Activated naive CD4-positive, alpha-beta T cell treated with anti-CD3 and anti-CD28 coated beads for 36 hours (primary cell): ENCODE results near the gene PCCA. TPM values are rescaled to one million over a fixed set of nuclear protein-coding genes. Genes with fewer than 3 reads are reported as not detected.
"Not testable (repeated sequence)": the region's sequence is repeated elsewhere in the genome, so short reads cannot be mapped to it uniquely, and the experiment has no call there.

ENCODE experiments used
- CTCF ChIA-PET: fragments of 350-600 bp; sonication (Branson Sonifier 250); formaldehyde crosslinking; loops from one replicate; lab custom pipeline; 2021; ENCODE audit warnings: antibody characterized with exemption; lab: Charles Lee
- DNase-seq: peaks from one replicate; pipeline ENCODE4 v3.0.0-alpha.2; 2020
- H3K27ac Mint-ChIP-seq: one replicate; pipeline ENCODE4 v1.8.0; 2021; ENCODE audit warnings: mild to moderate bottlenecking, mixed read lengths
- H3K27me3 Mint-ChIP-seq: one replicate; pipeline ENCODE4 v1.8.0; 2021; ENCODE audit warnings: low read depth, mixed read lengths
- H3K36me3 Mint-ChIP-seq: one replicate; pipeline ENCODE4 v1.8.0; 2021; ENCODE audit warnings: low read depth, mixed read lengths
- H3K4me1 Mint-ChIP-seq: one replicate; pipeline ENCODE4 v1.8.0; 2021; ENCODE audit warnings: low read depth, mixed read lengths
- H3K4me3 Mint-ChIP-seq: one replicate; pipeline ENCODE4 v1.8.0; 2021; ENCODE audit warnings: mild to moderate bottlenecking, moderate library complexity, mixed read lengths
- H3K9me3 Mint-ChIP-seq: one replicate; pipeline ENCODE4 v1.8.0; 2021; ENCODE audit warnings: mixed read lengths
- intact Hi-C: fragments of 100-400 bp; cut with micrococcal nuclease; formaldehyde crosslinking; loops from one replicate; pipeline ENCODE4 v1.15.1; 2023
- total RNA-seq, 2 experiments: library from RNA; stranded (reverse); gene quantifications; one replicate each; pipeline ENCODE4 v1.2.3, GENCODE V29; 2021

Gene PCCA
- total RNA-seq, 2 experiments from 2014 or later = 6.8 to 8.1 TPM

DNA sequence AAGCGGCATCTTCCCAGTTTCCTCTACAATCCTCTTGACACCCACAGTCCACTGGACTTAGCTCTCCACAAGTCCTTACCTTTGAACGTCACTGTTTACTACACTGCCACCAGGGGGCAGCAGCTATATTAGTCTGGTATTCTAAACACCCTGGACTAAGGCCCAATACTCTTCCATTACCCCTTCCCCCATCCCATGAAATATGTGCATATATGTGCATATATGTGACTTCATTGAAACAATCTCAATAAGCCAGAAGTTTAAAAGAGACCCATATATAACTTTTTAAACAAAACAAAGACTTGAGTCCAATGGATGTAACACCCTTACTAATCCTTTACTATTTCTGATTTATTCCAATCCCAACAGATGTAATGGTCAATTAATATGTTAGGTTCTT is 484.2 kb downstream of the PCCA start:
- no peaks in the 10 kb centered on the region for H3K27me3 Mint-ChIP-seq
- no peaks in the 10 kb centered on the region for H3K36me3 Mint-ChIP-seq
- DNase-seq = peak; percentile 88
- H3K4me1 Mint-ChIP-seq = peaks cover 13% of the 10 kb centered on the region
- intact Hi-C loops = loop anchor here (1.0 to 5.0 kb wide), 5 partner anchors 15 to 554 kb away; partner anchors contain the start of gene GGACT
- no peaks in the 10 kb centered on the region for H3K9me3 Mint-ChIP-seq
- CTCF ChIA-PET = interaction anchor here (0.6 to 3.8 kb wide), 29 partner anchors 9 to 915 kb away, joined by 3 to 26 read pairs (median 4); partner anchors contain the start of genes GGACT and TMTC4
- no peak overlapping the region for H3K27ac Mint-ChIP-seq
- no peak overlapping the region for H3K4me3 Mint-ChIP-seq

DNA sequence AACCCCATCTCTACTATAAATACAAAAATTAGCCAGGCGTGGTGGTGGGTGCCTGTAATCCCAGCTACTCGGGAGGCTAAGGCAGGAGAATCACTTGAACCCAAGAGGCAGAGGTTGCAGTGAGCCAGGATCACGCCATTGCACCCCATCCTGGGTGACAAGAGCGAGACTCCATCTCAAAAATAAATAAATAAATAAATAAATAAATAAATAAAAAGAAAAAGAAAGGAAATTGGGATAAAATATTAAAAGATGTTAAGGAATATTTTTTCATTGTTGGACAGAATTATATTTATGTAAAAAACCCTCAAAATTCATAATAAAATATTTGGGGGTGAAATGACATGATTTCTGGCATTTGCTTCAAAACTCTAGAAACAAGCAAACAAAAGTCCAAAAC is 488.3 kb downstream of the PCCA start:
- not testable (repeated sequence) for DNase-seq

More for the DNA sequence above, 488.3 kb downstream of the PCCA start:
- H3K27ac Mint-ChIP-seq, intact Hi-C loops, H3K4me3 Mint-ChIP-seq, CTCF ChIA-PET, H3K36me3 Mint-ChIP-seq, H3K9me3 Mint-ChIP-seq, H3K27me3 Mint-ChIP-seq: not testable (repeated sequence)
- peaks cover 25% of the 10 kb centered on the region for H3K4me1 Mint-ChIP-seq

Other genes starting within 250 kb of the PCCA start
- not detected for gene ZIC5, start 117.3 kb upstream of the PCCA start, total RNA-seq
- not detected for gene ZIC2, start 107.3 kb upstream of the PCCA start, total RNA-seq